ENCODE measurements around the gene PSMB5.
A peak's percentile ranks its signal among the peaks of the same experiment; 100 is the strongest.

The PSMB5 gene

DNA sequence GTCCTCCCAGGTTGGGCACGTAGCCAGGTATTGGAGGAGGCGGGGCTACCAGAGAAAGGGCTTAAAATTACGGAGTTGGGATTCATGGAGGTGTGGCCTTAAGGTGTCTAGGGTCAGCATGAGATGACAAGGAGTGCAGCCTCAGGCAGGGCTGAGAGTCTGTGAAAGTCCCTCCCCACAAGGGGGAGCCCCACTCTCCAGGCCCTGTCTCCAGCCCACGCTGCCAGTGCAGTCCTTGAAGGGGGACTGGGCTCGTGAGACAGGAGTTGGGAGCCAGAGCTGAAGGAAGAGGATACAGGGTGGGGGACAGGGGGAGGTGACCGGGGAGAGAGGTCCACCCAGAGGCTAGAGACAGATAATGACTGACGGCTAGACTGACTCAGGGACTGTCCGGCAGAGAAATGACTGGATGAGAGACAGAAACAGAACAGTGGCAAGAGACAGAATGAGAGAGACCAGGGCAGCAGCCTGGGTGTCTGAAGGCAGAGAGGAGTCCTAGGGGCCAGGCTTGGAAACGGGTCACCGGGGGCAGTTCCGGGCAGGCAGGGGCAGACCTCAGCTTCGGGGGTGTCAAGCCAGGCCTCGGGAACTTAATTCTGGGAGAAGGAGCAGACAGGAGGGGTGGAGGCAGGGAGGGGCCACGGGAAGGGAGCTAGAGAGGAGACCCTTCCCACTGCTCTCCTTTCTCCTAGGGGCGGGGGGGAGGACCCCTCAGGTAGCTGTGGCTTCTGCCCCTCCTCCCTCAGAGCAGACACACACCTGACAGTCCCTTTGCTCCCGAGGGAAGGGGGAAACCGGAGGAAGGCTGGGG lies 21.6 kb upstream of the PSMB5 start:
- no peak for DNase-seq (ENCODE audit: low read depth, low spot score)
- no peak for TF ChIP-seq EZH2 (IDR thresholded peaks at IDR 0.05)
- no peak for TF ChIP-seq FOXP2 (optimal IDR thresholded peaks at IDR 0.05; ENCODE audit: control extremely low read depth, extremely low read length, insufficient read depth)
- no peak for TF ChIP-seq POLR2AphosphoS5 (IDR thresholded peaks at IDR 0.05; ENCODE audit: borderline replicate concordance, low read depth, low read length)
- Histone ChIP-seq H3K27ac (no peak overlapping the region), H3K9ac (ENCODE audit: insufficient read length) (peak overlapping the region; percentile 67), H3K9me3 (ENCODE audit: low read depth, low read length) (no peaks in the 10 kb centered on the region), H3K4me3 (peak overlapping the region; percentile 87), H3K36me3 (ENCODE audit: insufficient read depth, low read length) (peaks cover 23% of the 10 kb centered on the region)

DNA sequence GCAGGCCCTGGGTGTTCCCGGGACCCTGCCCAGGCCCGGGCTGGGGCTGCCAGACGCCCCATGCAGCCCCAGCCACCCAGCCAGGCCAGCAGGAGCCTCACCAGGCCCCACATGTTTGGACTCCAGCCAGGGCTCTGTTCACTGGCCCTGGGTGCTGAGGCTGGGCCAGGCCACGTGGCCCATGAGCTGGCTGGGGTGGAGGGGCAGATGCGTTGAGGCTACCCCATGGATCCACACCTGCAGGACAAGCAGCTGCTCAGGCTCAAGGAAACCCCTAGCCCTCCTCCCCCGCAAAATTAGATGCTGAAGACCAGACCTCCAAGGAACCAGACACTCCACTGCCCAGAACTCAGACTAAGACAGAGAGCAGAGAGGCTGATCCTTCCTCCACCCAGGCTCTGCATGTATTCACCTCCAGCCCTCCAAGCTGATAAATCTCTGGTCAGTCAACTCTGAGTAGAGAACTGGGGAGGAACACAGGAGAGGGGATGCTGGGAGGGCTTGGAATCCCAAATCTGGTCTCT lies 21.0 kb upstream of the PSMB5 start:
- Histone ChIP-seq H3K9ac (ENCODE audit: insufficient read length) (no peak overlapping the region), H3K4me3 (no peak overlapping the region; the same call in 1 of the 2 replicates), H3K9me3 (ENCODE audit: low read depth, low read length) (no peaks in the 10 kb centered on the region), H3K36me3 (ENCODE audit: insufficient read depth, low read length) (peaks cover 16% of the 10 kb centered on the region), H3K27ac (no peak overlapping the region)
- DNase-seq (ENCODE audit: low read depth, low spot score) = no peak
- no peak for TF ChIP-seq POLR2AphosphoS5 (IDR thresholded peaks at IDR 0.05; ENCODE audit: borderline replicate concordance, low read depth, low read length)
- no peak for TF ChIP-seq EZH2 (IDR thresholded peaks at IDR 0.05)
- no peak for TF ChIP-seq FOXP2 (optimal IDR thresholded peaks at IDR 0.05; ENCODE audit: control extremely low read depth, extremely low read length, insufficient read depth)

DNA sequence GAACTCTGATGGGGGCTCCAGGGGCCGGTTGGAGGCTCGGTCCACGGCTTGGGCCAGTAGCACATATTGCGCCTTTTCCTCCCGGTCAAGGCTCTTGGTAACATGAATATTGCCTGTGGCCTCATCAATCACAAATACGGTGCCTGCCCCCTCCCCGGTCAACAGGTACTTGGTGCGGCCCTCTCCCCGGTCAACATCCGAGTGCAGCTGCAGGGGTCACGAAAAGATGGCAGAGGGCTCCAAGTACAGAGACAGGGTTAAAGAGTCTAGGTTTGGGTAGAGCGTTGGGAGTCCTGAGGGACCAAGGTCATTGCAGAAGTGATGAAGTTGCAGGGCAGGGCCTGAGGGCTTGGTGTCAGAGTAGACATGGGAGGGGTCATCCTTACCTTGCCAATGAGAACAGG lies 20.4 kb upstream of the PSMB5 start:
- Histone ChIP-seq H3K4me3 (no peak overlapping the region), H3K9ac (ENCODE audit: insufficient read length) (no peak overlapping the region), H3K27ac (no peak overlapping the region), H3K9me3 (ENCODE audit: low read depth, low read length) (no peaks in the 10 kb centered on the region), H3K36me3 (ENCODE audit: insufficient read depth, low read length) (peaks cover 11% of the 10 kb centered on the region; the same call in 1 of the 2 replicates)
- no peak for TF ChIP-seq POLR2AphosphoS5 (IDR thresholded peaks at IDR 0.05; ENCODE audit: borderline replicate concordance, low read depth, low read length)
- TF ChIP-seq EZH2 (IDR thresholded peaks at IDR 0.05) = no peak
- TF ChIP-seq FOXP2 (optimal IDR thresholded peaks at IDR 0.05; ENCODE audit: control extremely low read depth, extremely low read length, insufficient read depth) = no peak
- DNase-seq (ENCODE audit: low read depth, low spot score) = no peak

DNA sequence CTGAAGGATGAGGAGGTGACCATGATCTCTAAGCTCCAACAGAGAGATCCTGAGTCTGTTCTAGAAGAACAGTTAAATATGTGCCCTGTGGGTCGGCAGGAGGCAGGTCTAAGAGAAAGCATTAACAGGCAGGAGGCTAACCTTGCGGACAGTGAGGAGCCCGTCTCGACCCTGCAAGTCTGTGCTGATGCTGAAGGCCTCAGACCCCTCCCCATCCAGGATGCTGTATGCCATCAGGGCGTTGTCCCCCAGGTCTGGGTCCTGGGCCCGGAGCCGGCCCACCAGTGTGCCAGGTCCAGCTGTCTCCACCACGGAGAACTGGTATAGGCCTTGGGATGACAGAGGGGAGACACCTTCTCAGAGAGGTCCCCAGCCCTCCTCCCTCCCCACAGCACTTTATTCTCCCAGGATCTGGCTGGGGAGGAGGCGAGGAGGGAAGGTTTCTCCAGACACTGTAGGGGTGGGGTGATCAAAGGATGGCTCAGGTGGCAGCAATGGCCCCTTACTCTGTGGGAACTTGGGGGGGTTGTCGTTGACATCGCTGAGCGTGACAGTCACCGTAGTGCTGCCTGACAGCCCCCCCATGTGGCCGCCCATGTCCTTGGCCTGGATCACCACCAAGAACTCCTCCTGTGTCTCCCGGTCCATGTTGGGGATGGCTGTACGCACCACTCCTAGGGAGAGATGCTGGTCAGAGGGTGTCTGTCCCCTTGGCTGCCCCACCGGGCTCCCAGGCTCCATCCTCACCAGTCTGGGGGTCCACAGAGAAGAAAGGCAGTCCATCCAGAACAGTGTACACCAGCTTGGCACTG lies 19.5 kb upstream of the PSMB5 start:
- Histone ChIP-seq H3K9me3 (ENCODE audit: low read depth, low read length) (no peaks in the 10 kb centered on the region), H3K9ac (ENCODE audit: insufficient read length) (no peak overlapping the region), H3K36me3 (ENCODE audit: insufficient read depth, low read length) (peaks cover 6% of the 10 kb centered on the region; the same call in 1 of the 2 replicates), H3K27ac (no peak overlapping the region), H3K4me3 (no peak overlapping the region)
- TF ChIP-seq FOXP2 (optimal IDR thresholded peaks at IDR 0.05; ENCODE audit: control extremely low read depth, extremely low read length, insufficient read depth) (no peak), POLR2AphosphoS5 (IDR thresholded peaks at IDR 0.05; ENCODE audit: borderline replicate concordance, low read depth, low read length) (no peak)
- no peak for DNase-seq (ENCODE audit: low read depth, low spot score)

DNA sequence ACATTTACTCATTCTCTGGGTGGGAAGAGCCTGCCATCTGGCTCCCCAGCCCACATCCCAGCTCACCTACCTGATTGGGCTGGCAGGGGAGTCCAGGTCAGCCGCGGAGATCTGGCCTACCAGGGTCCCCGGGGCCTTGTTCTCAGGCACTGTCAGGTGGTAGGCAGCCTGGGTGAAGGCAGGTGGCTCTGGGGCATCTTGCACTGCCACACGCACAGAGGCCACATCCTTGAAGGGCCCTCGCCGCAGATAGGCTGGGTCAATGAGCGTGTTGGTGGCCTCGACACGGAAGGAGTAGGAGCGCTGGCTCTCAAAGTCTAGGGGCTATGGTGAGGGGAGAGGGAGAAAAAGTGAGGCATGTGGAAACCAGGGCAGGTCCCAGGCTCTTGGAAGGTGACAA lies 18.7 kb upstream of the PSMB5 start:
- no peak for DNase-seq (ENCODE audit: low read depth, low spot score)
- Histone ChIP-seq H3K4me3 (no peak overlapping the region), H3K9ac (ENCODE audit: insufficient read length) (no peak overlapping the region), H3K27ac (no peak overlapping the region), H3K36me3 (ENCODE audit: insufficient read depth, low read length) (no peaks in the 10 kb centered on the region), H3K9me3 (ENCODE audit: low read depth, low read length) (no peaks in the 10 kb centered on the region)
- TF ChIP-seq POLR2AphosphoS5 (IDR thresholded peaks at IDR 0.05; ENCODE audit: borderline replicate concordance, low read depth, low read length) = no peak
- no peak for TF ChIP-seq FOXP2 (optimal IDR thresholded peaks at IDR 0.05; ENCODE audit: control extremely low read depth, extremely low read length, insufficient read depth)
- no peak for TF ChIP-seq EZH2 (IDR thresholded peaks at IDR 0.05)

DNA sequence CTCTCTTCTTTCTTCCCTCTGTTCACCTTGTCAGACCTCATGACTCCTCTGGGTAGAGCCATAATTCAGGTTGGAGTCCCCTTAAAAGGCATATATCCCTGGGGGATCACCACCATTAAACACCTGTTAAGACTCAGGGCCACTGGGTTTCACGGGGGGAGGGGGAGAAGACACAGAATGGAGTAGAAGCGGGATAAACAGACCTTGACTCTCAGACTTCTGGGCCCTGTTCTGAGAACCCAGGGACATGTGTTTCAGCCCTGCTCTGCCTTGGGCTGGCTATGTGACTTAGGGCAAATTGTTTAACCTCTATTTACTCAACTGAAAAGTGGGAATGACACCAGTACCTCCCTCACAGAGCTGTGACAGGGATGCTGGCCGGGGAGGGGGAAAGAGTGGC lies 18.0 kb upstream of the PSMB5 start:
- no peak for DNase-seq (ENCODE audit: low read depth, low spot score)
- H3K9me3 ChIP-seq (ENCODE audit: low read depth, low read length) = no peaks in the 10 kb centered on the region
- H3K9ac ChIP-seq (ENCODE audit: insufficient read length) = no peak overlapping the region
- no peaks in the 10 kb centered on the region for H3K36me3 ChIP-seq (ENCODE audit: insufficient read depth, low read length)
- TF ChIP-seq FOXP2 (optimal IDR thresholded peaks at IDR 0.05; ENCODE audit: control extremely low read depth, extremely low read length, insufficient read depth) (no peak), POLR2AphosphoS5 (IDR thresholded peaks at IDR 0.05; ENCODE audit: borderline replicate concordance, low read depth, low read length) (no peak), EZH2 (IDR thresholded peaks at IDR 0.05) (no peak)
- no peak overlapping the region for H3K4me3 ChIP-seq
- no peak overlapping the region for H3K27ac ChIP-seq

DNA sequence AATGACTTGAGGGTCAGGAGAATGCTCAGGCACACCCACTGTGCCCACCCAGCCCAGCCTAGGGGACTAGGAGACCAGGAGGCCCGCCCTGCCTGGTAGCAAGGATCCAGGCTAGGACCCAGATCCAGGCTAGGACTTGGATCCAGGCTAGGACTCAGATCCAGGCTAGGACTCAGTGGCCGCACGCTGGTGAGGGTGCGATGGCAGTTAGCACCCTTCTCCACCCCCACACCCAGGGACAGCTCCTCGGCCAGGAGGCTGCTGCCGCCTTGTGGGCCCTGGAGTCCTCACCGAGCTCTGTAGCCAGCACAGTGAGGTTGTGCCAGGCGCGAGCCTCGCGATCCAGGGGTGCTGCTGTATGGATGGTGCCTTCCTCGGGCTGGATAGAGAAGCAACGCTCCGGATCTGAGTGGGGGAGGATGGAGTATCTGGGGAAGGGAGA lies 17.5 kb upstream of the PSMB5 start:
- no peaks in the 10 kb centered on the region for H3K9me3 ChIP-seq (ENCODE audit: low read depth, low read length)
- no peak overlapping the region for H3K27ac ChIP-seq
- no peak overlapping the region for H3K4me3 ChIP-seq
- no peaks in the 10 kb centered on the region for H3K36me3 ChIP-seq (ENCODE audit: insufficient read depth, low read length)
- no peak for TF ChIP-seq EZH2 (IDR thresholded peaks at IDR 0.05)
- no peak for TF ChIP-seq FOXP2 (optimal IDR thresholded peaks at IDR 0.05; ENCODE audit: control extremely low read depth, extremely low read length, insufficient read depth)
- TF ChIP-seq POLR2AphosphoS5 (IDR thresholded peaks at IDR 0.05; ENCODE audit: borderline replicate concordance, low read depth, low read length) = no peak
- DNase-seq (ENCODE audit: low read depth, low spot score) = no peak
- H3K9ac ChIP-seq (ENCODE audit: insufficient read length) = no peak overlapping the region
